Activated CD4-positive, alpha-beta T cell treated with anti-CD3 and anti-CD28 coated beads, Interleukin-2, amount 10 ng/mL, durations not matched to agents 7 days and 5 days (primary cell): ENCODE measurements around the gene LAMTOR4. TPM values are rescaled to one million over a fixed set of nuclear protein-coding genes. Genes with fewer than 3 reads are reported as not detected.

Experiments
- CTCF ChIA-PET: fragments of 350-600 bp; sonication (Branson Sonifier 250); formaldehyde crosslinking; loops from one replicate; lab custom pipeline; 2021; ENCODE audit warnings: antibody characterized with exemption; lab: Charles Lee
- POLR2A ChIA-PET: fragments of 350-600 bp; sonication (Branson Sonifier 250); formaldehyde crosslinking; loops from one replicate; lab custom pipeline; 2021; ENCODE audit warnings: antibody characterized with exemption; lab: Charles Lee
- DNase-seq: peaks from one replicate; pipeline ENCODE4 v3.0.0-alpha.2; 2020
- H3K27ac Mint-ChIP-seq: one replicate; pipeline ENCODE4 v1.8.0; 2021; ENCODE audit warnings: mild to moderate bottlenecking, moderate library complexity, mixed read lengths
- H3K27me3 Mint-ChIP-seq: one replicate; pipeline ENCODE4 v1.8.0; 2021; ENCODE audit warnings: mixed read lengths
- H3K36me3 Mint-ChIP-seq: one replicate; pipeline ENCODE4 v1.8.0; 2021; ENCODE audit warnings: low read depth, mixed read lengths
- H3K4me1 Mint-ChIP-seq: one replicate; pipeline ENCODE4 v1.8.0; 2021; ENCODE audit warnings: mixed read lengths
- H3K4me3 Mint-ChIP-seq: one replicate; pipeline ENCODE4 v1.8.0; 2021; ENCODE audit warnings: mild to moderate bottlenecking, moderate library complexity, mixed read lengths
- H3K9me3 Mint-ChIP-seq: one replicate; pipeline ENCODE4 v1.8.0; 2021; ENCODE audit warnings: mixed read lengths
- microRNA-seq: library from miRNA; unstranded; fragments of <30 nt; microRNA quantifications from one replicate; pipeline ENCODE4 v1.2.0, GENCODE V29; 2021; ENCODE audit warnings: borderline microRNAs expressed, borderline replicate concordance
- total RNA-seq, 2 experiments: library from RNA; stranded (reverse); gene quantifications; one replicate each; pipeline ENCODE4 v1.2.3, GENCODE V29; 2021

The LAMTOR4 gene
- total RNA-seq, 2 experiments from 2014 or later: 124 to 172 TPM

- Mint-ChIP-seq H3K4me1 (peaks cover 5% of the 10 kb centered on the region), H3K36me3 (peaks cover 9% of the 10 kb centered on the region), H3K27me3 (no peaks in the 10 kb centered on the region), H3K4me3 (no peak overlapping the region), H3K9me3 (no peaks in the 10 kb centered on the region), H3K27ac (no peak overlapping the region)
- POLR2A ChIA-PET: no interaction called here
- no peak for DNase-seq
- CTCF ChIA-PET: interaction anchor here (1.1 to 1.2 kb wide), 2 partner anchors 11 to 19 kb away, joined by 4 to 5 read pairs; no protein-coding TSS in a partner anchor
These were observed 52.0 kb downstream of the LAMTOR4 start for GRCh38 chr7:100200693-100201092.

Small RNA genes within 50 kb of the gene (microRNA-seq; reads per million reads assigned to microRNA genes)
- gene MIR4658: not detected

Other genes with a start within 250 kb of the LAMTOR4 start
- gene TRIM4, start 229.4 kb upstream of the LAMTOR4 start, total RNA-seq: 10 to 100 TPM; 33.3 to 33.5 TPM
- under 1 TPM in 1 of 2 experiments, not detected in 1; 0.48 TPM for gene GJC3, start 219.3 kb upstream of the LAMTOR4 start, total RNA-seq
- not detected for gene AZGP1, start 172.9 kb upstream of the LAMTOR4 start, total RNA-seq
- gene ZKSCAN1, start 133.3 kb upstream of the LAMTOR4 start, total RNA-seq: 10 to 100 TPM; 63.2 to 66.0 TPM
- 1 to 10 TPM; 6.6 to 9.1 TPM for gene ZSCAN21, start 99.1 kb upstream of the LAMTOR4 start, total RNA-seq
- gene ZNF3, start 67.2 kb upstream of the LAMTOR4 start, total RNA-seq: 10 to 100 TPM; 24.5 to 28.3 TPM
- gene COPS6, start 59.9 kb upstream of the LAMTOR4 start, total RNA-seq: 10 to 100 TPM; 80.6 to 97.1 TPM
- gene MCM7, start 47.5 kb upstream of the LAMTOR4 start, total RNA-seq: 100 to 1,000 TPM; 292 to 321 TPM
- 10 to 100 TPM; 13.1 to 14.1 TPM for gene AP4M1, start 47.3 kb upstream of the LAMTOR4 start, total RNA-seq
- gene TAF6, start 29.6 kb upstream of the LAMTOR4 start, total RNA-seq: 10 to 100 TPM; 60.1 to 65.5 TPM
- gene CNPY4, start 29.3 kb upstream of the LAMTOR4 start, total RNA-seq: 10 to 100 TPM; 40.5 to 40.7 TPM
- 1 to 10 TPM; 2.3 to 3.6 TPM for gene MBLAC1, start 22.0 kb upstream of the LAMTOR4 start, total RNA-seq
- 10 to 100 TPM; 54.0 to 54.6 TPM for gene TRAPPC14, start 9.8 kb downstream of the LAMTOR4 start, total RNA-seq
- 10 to 100 TPM; 14.2 to 15.6 TPM for gene GAL3ST4, start 19.7 kb downstream of the LAMTOR4 start, total RNA-seq
- gene GPC2, start 28.5 kb downstream of the LAMTOR4 start, total RNA-seq: 10 to 100 TPM; 13.9 to 20.9 TPM
- gene STAG3, start 29.0 kb downstream of the LAMTOR4 start, total RNA-seq: 10 to 100 TPM; 24.2 to 24.7 TPM
- 10 to 100 TPM; 61.2 to 66.6 TPM for gene PVRIG, start 71.0 kb downstream of the LAMTOR4 start, total RNA-seq
- gene SPDYE3, start 158.8 kb downstream of the LAMTOR4 start, total RNA-seq: not detected
- gene PILRB, start 209.2 kb downstream of the LAMTOR4 start, total RNA-seq: 10 to 100 TPM; 50.6 to 56.2 TPM
- 1 to 10 TPM; 1.8 to 2.7 TPM for gene PILRA, start 224.6 kb downstream of the LAMTOR4 start, total RNA-seq